Measurements from ENCODE around the gene AGRN.
"Not testable (repeated sequence)": the region's sequence is repeated elsewhere in the genome, so short reads cannot be mapped to it uniquely, and the experiment has no call there.

The AGRN gene

GRCh38 chr1:1021010-1021919 is 1.3 kb downstream of the AGRN start:
- DNase-seq: peak; percentile 59

GRCh38 chr1:1021920-1022259 is 2.0 kb downstream of the AGRN start:
- no peak for DNase-seq

GRCh38 chr1:1022302-1023009 is 2.5 kb downstream of the AGRN start:
- DNase-seq: no peak

GRCh38 chr1:1023700-1024099 is 3.8 kb downstream of the AGRN start:
- no peak for DNase-seq

- no peak for DNase-seq
These were observed 4.3 kb downstream of the AGRN start for GRCh38 chr1:1024149-1024770.

GRCh38 chr1:1024771-1025699 is 5.1 kb downstream of the AGRN start:
- DNase-seq: no peak

GRCh38 chr1:1025730-1026129 is 5.8 kb downstream of the AGRN start:
- DNase-seq: no peak

GRCh38 chr1:1026599-1027413 is 6.9 kb downstream of the AGRN start:
- no peak for DNase-seq

- no peak for DNase-seq
These were observed 7.9 kb downstream of the AGRN start for GRCh38 chr1:1027791-1028190.

- DNase-seq: not testable (repeated sequence)
These were observed 11.1 kb downstream of the AGRN start for GRCh38 chr1:1030867-1031658.

- DNase-seq: no peak
These were observed 11.8 kb downstream of the AGRN start for GRCh38 chr1:1031659-1032235.

GRCh38 chr1:1032424-1032823 is 12.5 kb downstream of the AGRN start:
- DNase-seq: no peak

GRCh38 chr1:1033009-1033587 is 13.2 kb downstream of the AGRN start:
- no peak for DNase-seq

GRCh38 chr1:1033731-1034438 is 14.0 kb downstream of the AGRN start:
- DNase-seq: no peak

GRCh38 chr1:1034439-1034781 is 14.5 kb downstream of the AGRN start:
- DNase-seq: no peak

GRCh38 chr1:1035291-1035943 is 15.5 kb downstream of the AGRN start:
- no peak for DNase-seq

GRCh38 chr1:1037366-1038327 is 17.7 kb downstream of the AGRN start:
- no peak for DNase-seq

- no peak for DNase-seq
These were observed 18.8 kb downstream of the AGRN start for GRCh38 chr1:1038694-1039093.
